Measurements from ENCODE around the gene ATP6V1F. TPM values are rescaled to one million over a fixed set of nuclear protein-coding genes. Genes with fewer than 3 reads are reported as not detected.

Gene ATP6V1F
- total RNA-seq, 1 experiment from 2014 or later, result 169 TPM

DNA sequence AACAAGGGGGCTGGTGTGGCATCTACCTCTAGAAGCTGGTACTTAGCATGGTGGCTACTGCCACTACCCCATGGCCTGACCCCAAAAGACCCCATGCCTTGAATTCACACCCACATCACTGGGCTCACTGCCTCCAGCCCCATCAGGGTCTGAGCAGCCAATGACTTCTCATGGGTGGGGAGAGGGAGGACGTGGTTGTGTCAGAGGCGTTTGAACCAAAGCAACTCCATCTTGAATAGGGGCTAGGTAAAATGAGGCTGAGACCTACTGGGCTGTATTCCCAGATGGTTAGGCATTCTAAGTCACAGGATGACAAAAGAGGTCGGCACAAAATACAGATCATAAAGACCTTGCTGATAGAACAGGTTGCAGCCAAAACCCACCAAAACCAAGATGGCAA, 32.7 kb downstream of the ATP6V1F start:
- CTCF ChIA-PET, result no interaction called here
- Histone ChIP-seq H3K9me2 (ENCODE audit: insufficient read depth) (no peaks in the 10 kb centered on the region), H3K79me2 (ENCODE audit: low read depth) (no peaks in the 10 kb centered on the region; the same call in 1 of the 2 replicates), H3K4me1 (replicated peaks; ENCODE audit: insufficient read depth) (peaks cover 32% of the 10 kb centered on the region), H3K4me3 (no peak overlapping the region), H3F3A (ENCODE audit: insufficient read depth, low read depth) (peaks cover 32% of the 10 kb centered on the region; the same call in 1 of the 2 replicates), H3K36me3 (ENCODE audit: low read depth) (0 out of 2 replicates have a peak, but pooled peaks cover 5% of the 10 kb centered on the region), H3K4me2 (no peak overlapping the region), H4K20me1 (ENCODE audit: insufficient read depth) (no peaks in the 10 kb centered on the region), H3K27me3 (ENCODE audit: insufficient read depth, low read depth) (no peaks in the 10 kb centered on the region), H3K9me3 (ENCODE audit: insufficient read depth, low read depth) (no peaks in the 10 kb centered on the region), H3K27ac (no peak overlapping the region), H2AFZ (no peak overlapping the region)
- no peak for DNase-seq
- intact Hi-C loops (cut with micrococcal nuclease; ENCODE audit: unreplicated experiment), result no loop called here
- no TSS peak for BruUV-seq (replicated peaks)
- POLR2A ChIA-PET (ENCODE audit: unreplicated experiment), result no interaction called here
- no peak for TF ChIP-seq EZH2 (IDR thresholded peaks at IDR 0.05; ENCODE audit: low read depth)
- TF ChIP-seq, protein P1, sequence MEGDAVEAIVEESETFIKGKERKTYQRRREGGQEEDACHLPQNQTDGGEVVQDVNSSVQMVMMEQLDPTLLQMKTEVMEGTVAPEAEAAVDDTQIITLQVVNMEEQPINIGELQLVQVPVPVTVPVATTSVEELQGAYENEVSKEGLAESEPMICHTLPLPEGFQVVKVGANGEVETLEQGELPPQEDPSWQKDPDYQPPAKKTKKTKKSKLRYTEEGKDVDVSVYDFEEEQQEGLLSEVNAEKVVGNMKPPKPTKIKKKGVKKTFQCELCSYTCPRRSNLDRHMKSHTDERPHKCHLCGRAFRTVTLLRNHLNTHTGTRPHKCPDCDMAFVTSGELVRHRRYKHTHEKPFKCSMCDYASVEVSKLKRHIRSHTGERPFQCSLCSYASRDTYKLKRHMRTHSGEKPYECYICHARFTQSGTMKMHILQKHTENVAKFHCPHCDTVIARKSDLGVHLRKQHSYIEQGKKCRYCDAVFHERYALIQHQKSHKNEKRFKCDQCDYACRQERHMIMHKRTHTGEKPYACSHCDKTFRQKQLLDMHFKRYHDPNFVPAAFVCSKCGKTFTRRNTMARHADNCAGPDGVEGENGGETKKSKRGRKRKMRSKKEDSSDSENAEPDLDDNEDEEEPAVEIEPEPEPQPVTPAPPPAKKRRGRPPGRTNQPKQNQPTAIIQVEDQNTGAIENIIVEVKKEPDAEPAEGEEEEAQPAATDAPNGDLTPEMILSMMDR (conservative IDR thresholded peaks at IDR 0.05), result no peak

DNA sequence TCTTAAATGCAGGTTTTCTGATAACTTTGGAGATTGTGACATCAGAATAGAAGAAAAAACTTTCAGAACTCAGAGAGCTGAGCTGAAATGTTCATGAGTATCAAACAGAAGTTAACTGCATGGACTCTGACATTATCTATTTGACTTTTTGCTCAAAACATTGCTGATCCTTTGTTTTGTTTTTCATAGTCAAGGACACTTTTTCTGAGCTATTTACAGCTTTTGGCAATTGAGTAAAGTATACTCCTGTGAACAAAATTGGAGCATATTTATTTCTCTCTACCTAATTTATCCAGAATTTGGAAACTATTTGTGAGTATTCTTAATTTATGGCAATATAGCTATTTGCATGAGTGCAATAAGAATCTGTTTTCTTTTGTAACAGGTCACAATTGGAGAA, 36.7 kb downstream of the ATP6V1F start:
- no peaks in the 10 kb centered on the region for H3K9me3 ChIP-seq (ENCODE audit: insufficient read depth, low read depth)
- H3K79me2 ChIP-seq (ENCODE audit: low read depth), result no peaks in the 10 kb centered on the region
- no peak overlapping the region for H3K4me3 ChIP-seq
- ChIA-PET POLR2A (ENCODE audit: unreplicated experiment) (no interaction called here), CTCF (interaction anchor here (0.5 kb wide), 1 partner anchor 44 kb away, joined by 6 read pairs; no protein-coding TSS in a partner anchor)
- no peaks in the 10 kb centered on the region for H4K20me1 ChIP-seq (ENCODE audit: insufficient read depth)
- intact Hi-C loops (cut with micrococcal nuclease; ENCODE audit: unreplicated experiment), result no loop called here
- peaks cover 33% of the 10 kb centered on the region; the same call in 1 of the 2 replicates for H3F3A ChIP-seq (ENCODE audit: insufficient read depth, low read depth)
- H3K27me3 ChIP-seq (ENCODE audit: insufficient read depth, low read depth), result no peaks in the 10 kb centered on the region
- H2AFZ ChIP-seq, result no peak overlapping the region
- 0 out of 2 replicates have a peak, but pooled peaks cover 5% of the 10 kb centered on the region for H3K36me3 ChIP-seq (ENCODE audit: low read depth)
- no peaks in the 10 kb centered on the region for H3K9me2 ChIP-seq (ENCODE audit: insufficient read depth)
- BruUV-seq (replicated peaks), result no TSS peak
- DNase-seq, result no peak
- H3K27ac ChIP-seq, result no peak overlapping the region
- no peak overlapping the region for H3K4me2 ChIP-seq
- H3K4me1 ChIP-seq (replicated peaks; ENCODE audit: insufficient read depth), result peaks cover 26% of the 10 kb centered on the region
- TF ChIP-seq, protein P1 (conservative IDR thresholded peaks at IDR 0.05), result no peak
- no peak for TF ChIP-seq EZH2 (IDR thresholded peaks at IDR 0.05; ENCODE audit: low read depth)

GRCh38 chr7:128900237-128900636, 37.6 kb downstream of the ATP6V1F start:
- BruUV-seq (replicated peaks), result no TSS peak
- H3K79me2 ChIP-seq (ENCODE audit: low read depth), result no peaks in the 10 kb centered on the region
- H3K9me2 ChIP-seq (ENCODE audit: insufficient read depth), result no peaks in the 10 kb centered on the region
- no peaks in the 10 kb centered on the region for H3K9me3 ChIP-seq (ENCODE audit: insufficient read depth, low read depth)
- ChIA-PET POLR2A (ENCODE audit: unreplicated experiment) (no interaction called here), CTCF (no interaction called here)
- peaks cover 33% of the 10 kb centered on the region; the same call in 1 of the 2 replicates for H3F3A ChIP-seq (ENCODE audit: insufficient read depth, low read depth)
- H2AFZ ChIP-seq, result no peak overlapping the region
- peaks cover 27% of the 10 kb centered on the region for H3K4me1 ChIP-seq (replicated peaks; ENCODE audit: insufficient read depth)
- H4K20me1 ChIP-seq (ENCODE audit: insufficient read depth), result no peaks in the 10 kb centered on the region
- intact Hi-C loops (cut with micrococcal nuclease; ENCODE audit: unreplicated experiment), result no loop called here
- H3K4me2 ChIP-seq, result no peak overlapping the region
- no peak for DNase-seq
- no peak for TF ChIP-seq EZH2 (IDR thresholded peaks at IDR 0.05; ENCODE audit: low read depth)
- TF ChIP-seq, protein P1 (conservative IDR thresholded peaks at IDR 0.05), result no peak
- H3K4me3 ChIP-seq, result no peak overlapping the region
- H3K36me3 ChIP-seq (ENCODE audit: low read depth), result 0 out of 2 replicates have a peak, but pooled peaks cover 5% of the 10 kb centered on the region
- H3K27ac ChIP-seq, result no peak overlapping the region
- no peaks in the 10 kb centered on the region for H3K27me3 ChIP-seq (ENCODE audit: insufficient read depth, low read depth)

Measured in PC-9 (cell line).